Psoas muscle (tissue), 8 donors: ENCODE results near the gene ARAP2. TPM values are rescaled to one million over a fixed set of nuclear protein-coding genes. Genes with fewer than 3 reads are reported as not detected.

Experiments
- ATAC-seq, 4 donors: fragments of 200-7000 bp; cut with Tn5 transposase; one replicate each; pipeline ENCODE4 v1.9.1; 2020; ENCODE audit warnings: moderate library complexity in 3 of 4, mild to moderate bottlenecking in 2 of 4
- DNase-seq, 2 donors: peaks; one replicate each; pipeline ENCODE4 v3.0.0-alpha.2; 2020
- H3K27ac ChIP-seq: fragments of 200-600 bp; one replicate; pipeline ENCODE4 v1.8.0; 2022
- H3K27me3 ChIP-seq, 3 donors: fragments of 200-600 bp in 1 of 3; one replicate each; pipeline versions ENCODE4 v1.6.1 to v1.8.0; 2013 to 2022; ENCODE audit warnings: low read length in 2 of 3, mild to moderate bottlenecking in 2 of 3, moderate library complexity in 1 of 3; ENCODE audit not compliant: insufficient read depth in 3 of 3
- H3K36me3 ChIP-seq, 2 donors: fragments of 200-600 bp in 1 of 2; one replicate each; pipeline versions ENCODE4 v1.6.1 to v1.8.0; 2013 to 2022; ENCODE audit warnings: low read depth in 1 of 2, mild to moderate bottlenecking in 1 of 2, moderate library complexity in 1 of 2; ENCODE audit not compliant: insufficient read depth in 1 of 2
- H3K4me1 ChIP-seq: fragments of 200-600 bp; one replicate; pipeline ENCODE4 v1.8.0; 2022
- H3K4me3 ChIP-seq: fragments of 200-600 bp; one replicate; pipeline ENCODE4 v1.8.0; 2022; ENCODE audit warnings: mild to moderate bottlenecking
- H3K9me3 ChIP-seq: fragments of 200-600 bp; one replicate; pipeline ENCODE4 v1.8.0; 2022
- WGBS, 3 donors: extraction: QIAGEN DNeasy Blood & Tissue Kit; methylation state at CpG; one replicate each; pipeline versions ENCODE4 v1.1.6 to v1.1.7; 2013; 5-methylcytosine and 5-hydroxymethylcytosine counted together
- intact Hi-C, 2 donors: fragments of 100-400 bp; cut with DNase I; formaldehyde crosslinking; loops; one replicate each; pipeline versions ENCODE4 v1.11.0 to v1.14.2; 2022
- polyA plus RNA-seq, 3 donors: library from polyadenylated mRNA; stranded (reverse); fragments of 200-250 nt; gene quantifications; one replicate each; pipeline ENCODE4 v1.2.3, GENCODE V29; 2013
- total RNA-seq, 4 donors: library from RNA; stranded (reverse); fragmentation: NEBNext Ultra II Directional in 2 of 4; extraction: Animal tissue kit (Norgen Biotek cat#: 25700) in 2 of 4; gene quantifications; one replicate each; pipeline versions ENCODE4 v1.2.1 to v1.2.4, GENCODE V29; 2021 to 2023
- TF ChIP-seq, protein P1 (sequence below): fragments of 200-600 bp; IDR thresholded peaks from one replicate; pipeline ENCODE4 v1.8.0; 2022; ENCODE audit warnings: antibody characterized with exemption
- donor health status: healthy with polysubstance abuse.
- donor health status: DM: no; HTN: no; CAD: no; lungs with moderate emphysema.
- donor health status: Bipolar disorder and iron deficiency.
- donor health status: healthy.
- donor health status: DM: yes; HTN: yes; CAD: no.
- donor health status: DM: no; HTN: no; CAD: no.
- donor health status: DM: no; HTN: no; CAD: no.
- donor health status: DM: yes; HTN: yes; CAD: no.

Gene ARAP2
- total and polyA plus RNA-seq, 7 donors, result 0.11 to 2.7 (median 1.4) TPM

DNA sequence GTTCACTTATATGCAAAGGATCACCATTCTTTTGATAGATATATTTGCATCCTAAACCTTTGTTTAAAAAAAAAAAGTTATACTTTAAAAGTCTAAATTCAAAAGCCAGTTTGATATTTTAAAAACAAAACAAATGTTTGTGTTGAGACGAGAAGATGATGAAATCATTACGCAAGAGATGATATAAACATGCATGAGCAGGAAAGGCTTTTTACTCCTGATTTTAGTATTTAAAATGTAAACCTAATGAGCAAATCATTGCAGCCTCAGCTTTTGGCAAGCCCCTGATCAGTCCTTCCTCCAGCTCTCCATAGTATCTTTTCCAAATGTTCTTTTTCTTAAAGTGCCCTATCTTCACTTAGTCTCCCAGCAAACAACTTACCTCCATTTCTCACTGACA, 115.6 kb downstream of the ARAP2 start:
- Histone ChIP-seq H3K4me3 (no peak overlapping the region), H3K4me1 (no peaks in the 10 kb centered on the region), H3K36me3 (no peaks in the 10 kb centered on the region), H3K27ac (no peak overlapping the region), H3K9me3 (no peaks in the 10 kb centered on the region), H3K27me3 (peaks cover 0 to 2% (median 0%) of the 10 kb centered on the region in 3 donors)
- intact Hi-C loops, result no loop called here
- WGBS, 3 donors, result 80 to 89% (median 84%) methylated on average over 2 of the region's 2 CpGs
- no peak for ATAC-seq
- DNase-seq, result no peak
- TF ChIP-seq, protein P1, sequence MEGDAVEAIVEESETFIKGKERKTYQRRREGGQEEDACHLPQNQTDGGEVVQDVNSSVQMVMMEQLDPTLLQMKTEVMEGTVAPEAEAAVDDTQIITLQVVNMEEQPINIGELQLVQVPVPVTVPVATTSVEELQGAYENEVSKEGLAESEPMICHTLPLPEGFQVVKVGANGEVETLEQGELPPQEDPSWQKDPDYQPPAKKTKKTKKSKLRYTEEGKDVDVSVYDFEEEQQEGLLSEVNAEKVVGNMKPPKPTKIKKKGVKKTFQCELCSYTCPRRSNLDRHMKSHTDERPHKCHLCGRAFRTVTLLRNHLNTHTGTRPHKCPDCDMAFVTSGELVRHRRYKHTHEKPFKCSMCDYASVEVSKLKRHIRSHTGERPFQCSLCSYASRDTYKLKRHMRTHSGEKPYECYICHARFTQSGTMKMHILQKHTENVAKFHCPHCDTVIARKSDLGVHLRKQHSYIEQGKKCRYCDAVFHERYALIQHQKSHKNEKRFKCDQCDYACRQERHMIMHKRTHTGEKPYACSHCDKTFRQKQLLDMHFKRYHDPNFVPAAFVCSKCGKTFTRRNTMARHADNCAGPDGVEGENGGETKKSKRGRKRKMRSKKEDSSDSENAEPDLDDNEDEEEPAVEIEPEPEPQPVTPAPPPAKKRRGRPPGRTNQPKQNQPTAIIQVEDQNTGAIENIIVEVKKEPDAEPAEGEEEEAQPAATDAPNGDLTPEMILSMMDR, result no peak

DNA sequence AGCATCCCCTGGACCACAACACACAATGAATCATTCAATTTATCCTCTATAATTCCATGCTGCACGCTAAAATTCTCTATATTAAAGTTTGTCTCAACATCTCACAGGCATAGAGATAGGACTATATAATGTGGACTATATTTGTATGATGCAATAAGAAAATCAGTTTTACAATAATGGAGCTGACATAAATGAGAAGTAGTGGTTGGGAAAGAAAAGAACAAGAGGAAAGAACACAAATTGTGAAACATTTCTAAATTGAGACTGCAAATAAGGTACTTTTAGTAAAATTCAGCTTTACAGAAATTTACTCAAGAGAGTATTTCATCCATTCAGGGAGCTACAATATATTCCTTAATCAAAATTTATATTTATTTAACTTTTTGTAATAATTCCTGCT, 120.4 kb downstream of the ARAP2 start:
- H3K4me3 ChIP-seq, result no peak overlapping the region
- no peak overlapping the region for H3K27ac ChIP-seq
- H3K4me1 ChIP-seq, result no peaks in the 10 kb centered on the region
- intact Hi-C loops, result no loop called here
- no peaks in the 10 kb centered on the region for H3K36me3 ChIP-seq
- 63 to 68% (median 64%) methylated on average over 1 of the region's 1 CpG for WGBS, 3 donors
- H3K9me3 ChIP-seq, result no peaks in the 10 kb centered on the region
- DNase-seq (no peak), ATAC-seq (no peak)
- TF ChIP-seq, protein P1, result no peak
- no peaks in the 10 kb centered on the region for H3K27me3 ChIP-seq

GRCh38 chr4:36115312-36115711, 129.0 kb downstream of the ARAP2 start:
- no peak overlapping the region for H3K4me3 ChIP-seq
- no peak for ATAC-seq
- no peaks in the 10 kb centered on the region for H3K4me1 ChIP-seq
- H3K27ac ChIP-seq, result no peak overlapping the region
- TF ChIP-seq, protein P1, result no peak
- H3K36me3 ChIP-seq, result no peaks in the 10 kb centered on the region
- no peak for DNase-seq
- intact Hi-C loops, result no loop called here
- no peaks in the 10 kb centered on the region for H3K27me3 ChIP-seq
- whole genome bisulfite sequencing, 3 donors, result 82 to 86% (median 84%) methylated on average over 3 of the region's 3 CpGs
- H3K9me3 ChIP-seq, result no peaks in the 10 kb centered on the region

DNA sequence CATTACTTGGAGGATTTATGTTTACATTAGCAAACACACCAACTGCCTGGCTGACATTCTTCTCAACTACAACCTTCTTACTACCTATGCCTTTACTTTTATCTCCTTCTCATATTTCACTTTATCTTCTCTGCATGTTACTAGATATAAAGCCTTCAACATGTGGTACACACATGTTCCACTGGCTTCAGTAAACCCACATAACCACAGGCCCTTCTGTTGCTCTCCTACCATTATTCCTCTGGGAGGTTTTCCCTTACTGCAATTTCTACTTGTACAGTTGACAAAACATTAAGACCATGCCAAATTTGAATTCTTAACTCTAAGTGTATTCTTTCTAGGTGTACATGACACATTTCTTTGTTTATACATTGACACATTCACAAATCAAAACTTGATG, 133.1 kb downstream of the ARAP2 start:
- intact Hi-C loops, result no loop called here

DNA sequence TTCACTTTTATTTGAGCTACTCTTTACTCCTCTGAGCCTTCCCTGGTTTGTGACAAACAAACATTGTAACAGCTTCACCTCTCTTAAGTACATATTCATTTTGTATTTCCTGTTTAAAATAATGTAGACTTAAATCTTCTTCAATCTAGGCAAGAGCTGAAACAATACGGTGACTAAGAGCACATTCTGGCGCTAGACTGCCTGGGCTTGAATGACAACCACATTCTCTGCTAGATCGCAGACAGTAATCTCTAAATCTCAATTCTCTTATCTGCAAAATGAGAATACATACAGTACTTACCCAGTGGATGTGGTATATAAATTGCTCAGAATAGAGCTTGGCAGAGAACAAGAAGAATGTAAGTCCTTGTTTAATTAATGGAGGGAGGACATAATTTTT, 144.8 kb downstream of the ARAP2 start:
- intact Hi-C loops, result no loop called here
- no peak for ATAC-seq

More for the DNA sequence above, 133.1 kb downstream of the ARAP2 start:
- Histone ChIP-seq H3K36me3 (no peaks in the 10 kb centered on the region), H3K27ac (no peak overlapping the region), H3K4me1 (no peaks in the 10 kb centered on the region), H3K4me3 (no peak overlapping the region), H3K27me3 (no peaks in the 10 kb centered on the region), H3K9me3 (no peaks in the 10 kb centered on the region)
- no peak for ATAC-seq
- no peak for DNase-seq
- TF ChIP-seq, protein P1, result no peak

More for the DNA sequence above, 144.8 kb downstream of the ARAP2 start:
- Histone ChIP-seq H3K9me3 (no peaks in the 10 kb centered on the region), H3K4me1 (no peaks in the 10 kb centered on the region), H3K27me3 (no peaks in the 10 kb centered on the region), H3K27ac (no peak overlapping the region), H3K4me3 (no peak overlapping the region), H3K36me3 (no peaks in the 10 kb centered on the region)
- TF ChIP-seq, protein P1, result no peak
- 92 to 97% (median 93%) methylated on average over 3 of the region's 3 CpGs for WGBS, 3 donors
- DNase-seq, result no peak
